GM21528 (cell line): ENCODE data around the gene STRBP.
"Not testable (repeated sequence)": the region's sequence is repeated elsewhere in the genome, so short reads cannot be mapped to it uniquely, and the experiment has no call there.

ENCODE experiments used
- ATAC-seq: cut with Tn5 transposase; IDR thresholded peaks from one replicate; pipeline ENCODE4 v1.9.1; 2021; ENCODE audit warnings: mild to moderate bottlenecking, moderate library complexity; ENCODE audit not compliant: unreplicated experiment, low FRiP score

STRBP gene

DNA sequence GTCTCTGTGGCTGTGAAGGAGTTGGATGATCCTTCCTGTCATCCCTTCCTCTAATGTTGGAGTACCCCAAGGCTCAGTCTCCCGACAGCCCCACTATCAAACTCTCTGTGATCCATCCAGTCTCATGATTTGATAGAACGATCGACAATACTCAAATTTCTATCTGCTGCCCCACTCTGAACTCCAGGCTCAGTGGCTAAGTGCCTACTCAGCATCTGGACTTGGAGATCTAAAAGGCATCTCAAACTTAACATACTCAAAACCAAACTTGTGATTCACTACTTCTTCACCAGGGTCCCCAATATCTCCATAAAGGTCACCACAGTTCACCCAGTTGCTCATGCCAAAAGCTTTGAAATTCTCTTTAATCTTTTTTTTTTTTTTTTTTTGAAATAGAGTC lies 15.1 kb upstream of the STRBP start:
- ATAC-seq = no peak

DNA sequence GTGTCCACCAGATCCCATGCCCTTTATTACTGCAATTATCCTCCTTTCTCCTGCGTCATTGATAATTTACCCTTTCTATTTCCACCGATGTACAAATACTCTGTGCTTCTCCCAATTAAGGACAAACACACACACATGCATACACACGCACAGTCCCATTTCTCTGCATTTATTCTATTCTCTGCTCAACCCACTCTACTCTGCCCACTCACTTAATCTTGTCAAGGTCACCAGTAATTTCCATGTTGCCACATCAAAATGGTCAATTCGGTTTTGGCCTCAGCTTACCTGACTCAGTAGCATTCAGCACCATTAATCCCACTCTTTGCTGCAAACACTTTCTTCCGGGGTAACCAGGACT lies 14.6 kb upstream of the STRBP start:
- no peak for ATAC-seq

DNA sequence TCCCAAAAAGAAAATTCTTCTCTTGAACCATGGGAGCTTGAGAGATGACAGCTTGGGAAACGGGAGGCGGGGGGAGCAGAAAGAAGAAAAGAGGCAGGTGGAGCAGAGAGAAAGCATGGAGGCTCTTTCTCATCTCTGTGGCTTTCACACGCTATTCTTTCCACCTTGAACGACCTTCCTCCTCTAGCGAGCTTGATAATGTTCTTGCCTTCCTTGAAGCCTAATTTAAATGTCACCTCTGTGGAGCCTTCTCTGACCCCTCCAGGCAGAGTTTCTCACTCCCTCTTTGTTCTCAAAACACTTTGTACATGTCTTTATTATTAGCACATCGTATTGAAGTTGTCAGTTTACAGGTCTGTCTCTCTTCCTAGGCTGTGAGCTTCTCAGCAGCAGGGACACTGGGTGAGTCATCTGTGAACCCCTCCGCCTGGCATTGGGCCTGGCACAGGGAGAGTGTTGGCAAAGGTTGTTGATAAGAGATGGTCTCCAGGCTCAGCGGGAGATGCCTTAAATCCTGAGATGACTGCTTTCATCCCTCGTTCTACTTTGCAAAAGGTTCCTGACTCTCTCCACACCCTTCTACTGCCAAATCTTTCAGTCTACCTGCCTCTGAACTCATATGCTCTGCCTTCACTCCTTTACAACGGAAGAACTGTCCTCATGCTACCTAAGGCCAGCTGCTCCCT lies 14.1 kb upstream of the STRBP start:
- ATAC-seq = no peak

DNA sequence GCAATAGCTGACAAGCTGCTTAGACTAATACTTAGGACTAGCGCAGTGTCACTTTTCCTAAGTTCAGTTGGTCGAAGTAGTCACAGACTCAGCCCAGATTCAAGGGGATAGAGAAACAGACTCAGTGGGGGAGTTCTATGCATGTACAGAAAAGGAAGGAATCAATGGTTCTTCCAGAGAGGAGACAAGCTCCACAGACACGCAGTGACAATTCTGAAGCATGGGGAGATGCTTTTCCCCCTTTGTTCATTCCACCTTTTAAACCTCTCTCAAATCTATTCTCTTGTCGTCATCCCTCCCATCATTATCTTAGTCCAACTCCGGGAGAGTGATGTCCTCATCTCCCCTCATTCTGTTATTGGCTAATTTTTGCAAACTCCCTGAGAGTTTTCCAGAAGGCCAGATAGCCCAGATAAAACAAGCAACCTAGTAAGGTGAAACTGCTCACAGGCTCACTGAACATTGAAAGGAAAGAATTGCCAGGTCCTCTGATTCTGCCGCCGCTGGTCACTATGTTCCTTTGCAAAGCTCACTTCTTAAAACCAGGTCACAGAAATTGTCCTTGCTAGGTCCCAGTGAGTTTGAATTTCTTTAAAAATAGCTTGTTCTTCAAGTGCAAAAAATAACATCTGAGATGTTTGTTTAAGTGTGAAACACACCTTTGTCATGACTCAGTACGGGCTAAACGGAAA lies 13.4 kb upstream of the STRBP start:
- no peak for ATAC-seq

DNA sequence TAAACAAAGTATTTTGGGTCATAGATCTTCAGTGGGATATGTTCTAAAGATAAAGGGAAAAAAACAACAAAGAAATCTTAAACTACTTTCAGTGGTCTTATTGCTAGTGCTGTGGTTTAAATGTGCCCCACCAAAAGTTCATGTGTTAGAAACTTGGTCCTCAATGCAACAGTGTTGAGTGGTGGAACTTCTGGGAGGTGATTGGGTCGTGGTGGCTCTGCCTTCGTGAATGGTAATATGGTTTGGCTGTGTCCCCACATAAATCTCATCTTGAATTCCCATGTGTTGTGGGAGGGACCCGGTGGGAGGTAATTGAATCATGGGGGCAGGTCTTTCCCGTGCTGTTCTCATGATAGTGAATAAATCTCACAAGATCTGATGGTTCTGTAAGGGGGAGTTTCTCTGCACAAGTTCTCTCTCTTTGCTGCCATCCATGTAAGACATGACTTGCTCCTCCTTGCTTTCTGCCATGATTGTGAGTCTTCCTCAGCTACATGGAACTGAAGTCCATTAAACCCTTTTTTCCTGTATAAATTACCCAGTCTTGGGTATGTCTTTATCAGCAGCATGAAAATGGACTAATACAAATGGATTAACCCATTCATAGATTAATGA lies 10.6 kb upstream of the STRBP start:
- ATAC-seq = not testable (repeated sequence)

DNA sequence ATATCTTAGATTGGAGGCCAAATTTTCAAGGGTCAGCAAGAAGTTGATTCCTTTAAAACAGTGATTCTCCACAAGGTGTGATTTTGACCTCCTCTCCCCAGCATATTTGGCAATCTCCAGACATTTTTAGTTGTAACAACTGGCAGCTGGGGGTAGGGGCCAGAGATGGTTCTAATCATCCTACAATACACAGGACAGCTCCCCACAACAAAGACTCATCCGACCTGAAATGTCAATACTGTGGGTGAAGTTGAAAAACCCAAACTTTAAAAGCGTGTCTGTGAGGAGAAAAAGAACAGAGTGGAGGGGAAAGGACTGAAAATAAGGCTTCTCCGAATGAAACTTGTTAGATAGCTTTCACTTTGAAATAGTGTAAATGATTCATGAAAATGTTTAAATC lies 10.0 kb upstream of the STRBP start:
- ATAC-seq = no peak

DNA sequence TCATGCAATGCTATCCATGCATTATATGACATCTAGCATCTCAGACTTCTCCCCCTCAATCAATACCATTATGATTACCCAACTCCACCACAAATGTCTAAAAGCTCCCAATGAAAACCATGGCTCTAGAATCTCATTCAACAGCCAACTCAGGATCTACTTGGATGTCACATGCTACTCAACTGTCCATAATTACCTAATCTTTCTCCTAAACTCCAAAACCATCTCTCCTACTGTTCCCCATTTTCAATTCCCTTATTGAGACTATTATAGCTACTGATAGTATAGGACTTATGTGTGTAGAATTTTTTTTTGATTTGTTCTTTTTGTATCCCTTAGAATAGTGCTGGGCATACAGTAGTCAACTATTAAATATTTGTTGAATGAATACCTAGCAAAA lies 8.2 kb upstream of the STRBP start:
- ATAC-seq = no peak

DNA sequence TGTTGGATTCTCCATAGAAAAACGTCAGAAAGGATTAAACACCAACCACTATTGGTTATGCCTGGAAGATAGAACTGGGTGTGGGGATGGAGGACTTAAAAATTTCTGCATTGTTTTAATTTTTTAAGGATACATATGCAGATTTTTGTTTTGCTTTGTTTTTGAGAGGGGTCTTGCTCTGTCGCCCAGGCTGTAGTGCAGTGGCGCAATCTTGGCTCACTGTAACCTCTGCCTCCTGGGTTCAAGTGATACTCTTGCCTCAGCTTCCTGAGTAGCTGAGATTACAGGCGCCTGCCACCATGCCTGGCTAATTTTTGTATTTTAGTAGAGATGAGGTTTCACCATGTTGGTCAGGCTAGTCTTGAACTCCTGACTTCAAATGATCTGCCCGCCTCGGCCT lies 2.7 kb upstream of the STRBP start:
- not testable (repeated sequence) for ATAC-seq

DNA sequence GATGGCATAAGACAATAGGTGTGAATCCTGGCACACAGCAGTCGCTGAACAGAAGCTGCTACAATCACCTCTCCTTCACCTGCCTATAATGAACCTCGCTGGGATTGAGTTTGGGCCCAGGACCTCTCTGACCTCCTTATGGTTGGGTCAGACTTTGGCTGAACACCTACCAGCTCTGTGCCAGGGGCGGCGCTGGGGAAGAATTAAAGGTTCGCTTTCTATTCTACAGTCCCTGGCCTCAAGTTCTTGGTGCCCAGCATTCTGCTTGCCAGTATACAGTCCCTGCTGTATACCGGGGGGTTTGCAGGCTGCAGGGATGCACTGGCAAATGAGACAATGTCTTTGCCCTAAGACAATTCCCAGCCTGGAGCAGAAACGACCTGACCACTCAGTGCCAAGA lies 895 bp upstream of the STRBP start:
- ATAC-seq = no peak

DNA sequence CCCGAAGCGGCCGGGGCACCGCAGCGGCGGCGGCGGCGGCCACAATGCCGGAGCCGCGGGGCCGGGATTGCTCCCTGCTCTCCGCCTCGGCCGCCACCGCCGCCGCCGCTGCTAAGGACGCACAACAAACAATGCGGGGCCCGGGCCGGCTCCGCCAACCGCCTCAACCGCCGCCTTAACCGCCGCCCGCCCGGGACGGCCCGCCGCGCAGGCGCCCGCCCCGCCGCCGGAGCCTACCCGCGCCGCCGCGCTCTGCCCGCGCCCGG lies 254 bp downstream of the STRBP start:
- ATAC-seq = no peak

DNA sequence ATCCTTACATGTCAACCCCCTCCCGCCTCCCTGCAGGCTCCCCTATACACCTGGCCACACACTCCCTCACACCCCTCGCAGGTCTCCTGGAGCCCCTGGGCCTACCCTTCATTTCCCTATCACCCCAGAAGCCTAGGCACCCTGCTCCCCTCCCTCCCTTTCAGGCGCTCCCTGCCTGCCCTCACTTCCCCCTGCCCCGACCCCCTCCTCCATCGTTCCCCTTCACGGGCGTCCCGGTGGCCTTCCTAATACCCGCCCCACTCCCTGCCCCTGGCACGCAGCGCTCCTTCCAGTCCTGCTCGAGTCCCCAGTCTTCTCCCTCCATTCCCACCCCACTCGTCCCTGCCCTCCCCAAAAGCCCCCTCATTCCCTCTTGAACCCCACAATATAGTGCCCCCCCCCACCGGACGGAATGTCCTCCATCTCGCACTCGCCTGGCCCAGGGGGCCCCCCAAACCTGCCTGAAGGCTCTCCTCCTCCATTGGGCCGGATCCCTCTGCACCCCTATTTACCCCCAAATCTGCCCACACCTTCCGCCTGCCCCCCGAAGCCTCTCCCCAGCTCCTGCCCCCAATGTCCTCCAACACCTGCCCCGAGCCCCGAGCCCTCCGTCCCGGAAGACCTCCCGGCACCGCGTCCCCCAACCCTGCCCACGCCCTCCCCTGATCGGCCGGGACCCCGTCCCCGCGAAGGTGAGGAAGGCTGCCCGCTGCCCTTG lies 746 bp downstream of the STRBP start:
- peak; percentile 0 for ATAC-seq

DNA sequence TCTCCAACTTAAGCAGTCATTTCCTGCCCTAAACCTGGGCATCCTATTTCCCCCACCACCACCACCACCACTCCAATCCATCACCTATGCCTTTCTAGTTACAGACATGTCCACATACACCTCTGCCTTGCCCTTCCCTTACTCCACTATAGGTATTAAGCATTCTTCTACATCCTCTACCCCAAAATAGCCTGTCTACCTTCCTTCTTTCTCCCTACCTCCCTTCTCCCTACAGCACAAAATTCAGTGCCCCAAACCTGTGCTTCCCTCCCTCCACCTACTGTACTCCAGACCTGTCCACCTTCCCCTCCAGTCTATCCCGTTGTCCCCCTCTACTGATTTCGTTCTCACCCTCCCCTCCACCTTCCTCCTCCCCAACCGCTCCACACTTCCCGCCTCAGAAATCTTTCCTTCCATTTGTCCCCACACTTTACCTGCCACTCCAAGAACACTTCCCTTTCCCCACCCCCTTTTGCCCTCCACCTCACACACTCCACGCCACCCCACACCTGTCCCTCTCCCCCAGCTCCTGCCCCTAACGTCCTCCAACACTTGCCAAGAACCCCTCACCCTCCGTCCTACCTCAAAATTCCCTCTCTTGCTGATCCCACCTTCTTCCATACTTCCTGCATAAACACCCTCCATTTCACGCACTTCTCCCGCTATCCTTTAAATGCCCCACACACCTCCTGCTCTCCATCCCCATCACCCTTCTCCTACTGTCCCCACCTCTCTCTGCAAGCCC lies 1.6 kb downstream of the STRBP start:
- ATAC-seq = no peak

DNA sequence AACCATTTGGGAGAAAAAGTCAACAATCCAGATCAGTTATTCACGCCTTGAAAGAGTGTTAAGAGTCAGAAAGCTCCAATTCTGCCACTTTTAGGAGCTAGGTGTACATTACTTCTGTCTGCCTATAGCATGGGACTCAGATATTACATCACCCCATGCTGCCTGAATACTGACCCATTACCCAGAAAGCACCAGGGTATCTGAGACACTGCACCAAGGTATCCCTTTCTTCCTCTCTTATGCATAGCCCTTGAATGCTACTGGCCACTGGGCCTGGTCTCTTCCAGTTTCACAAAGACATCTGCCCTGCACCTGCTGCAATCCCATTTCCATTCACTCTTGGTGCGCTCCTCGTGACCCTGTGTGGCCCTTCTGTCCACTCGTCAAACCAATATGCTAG lies 2.6 kb downstream of the STRBP start:
- ATAC-seq = no peak

DNA sequence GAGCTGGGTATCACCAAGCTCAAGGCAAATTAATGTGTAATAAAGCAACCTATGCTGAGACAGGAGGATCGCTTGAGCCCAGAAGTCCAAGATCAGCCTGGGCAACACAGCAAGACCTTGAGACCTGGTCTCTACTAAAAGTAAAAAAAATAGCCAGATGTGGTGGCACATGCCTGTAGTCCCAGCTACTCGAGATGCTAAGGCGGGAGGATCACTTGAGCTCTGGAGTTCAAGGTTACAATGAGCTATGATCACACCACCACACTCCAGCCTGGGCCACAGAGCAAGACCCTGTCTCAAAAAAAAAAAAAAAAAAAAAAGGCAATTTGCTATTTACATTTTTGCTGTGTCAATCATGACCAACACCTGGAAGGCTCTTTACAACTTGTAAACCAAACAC lies 5.2 kb downstream of the STRBP start:
- no peak for ATAC-seq

DNA sequence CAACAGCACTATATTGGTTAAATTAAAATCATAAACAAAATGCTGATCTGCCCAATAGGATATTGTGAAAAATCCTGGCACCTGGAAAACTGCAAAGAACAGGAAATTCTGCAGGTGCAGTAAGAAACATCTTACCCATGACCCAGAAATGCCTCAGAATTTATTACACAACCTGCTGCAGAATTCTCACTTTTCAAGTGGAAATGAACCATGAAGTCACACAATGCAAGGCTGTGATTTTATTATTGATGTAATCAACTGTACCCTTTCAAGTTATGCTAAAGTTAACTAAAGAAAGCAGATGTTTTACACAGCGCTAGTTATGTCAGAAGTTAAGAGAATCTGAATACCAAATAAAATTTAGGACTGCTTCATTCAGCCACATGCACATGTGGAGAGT lies 6.0 kb downstream of the STRBP start:
- ATAC-seq = no peak

DNA sequence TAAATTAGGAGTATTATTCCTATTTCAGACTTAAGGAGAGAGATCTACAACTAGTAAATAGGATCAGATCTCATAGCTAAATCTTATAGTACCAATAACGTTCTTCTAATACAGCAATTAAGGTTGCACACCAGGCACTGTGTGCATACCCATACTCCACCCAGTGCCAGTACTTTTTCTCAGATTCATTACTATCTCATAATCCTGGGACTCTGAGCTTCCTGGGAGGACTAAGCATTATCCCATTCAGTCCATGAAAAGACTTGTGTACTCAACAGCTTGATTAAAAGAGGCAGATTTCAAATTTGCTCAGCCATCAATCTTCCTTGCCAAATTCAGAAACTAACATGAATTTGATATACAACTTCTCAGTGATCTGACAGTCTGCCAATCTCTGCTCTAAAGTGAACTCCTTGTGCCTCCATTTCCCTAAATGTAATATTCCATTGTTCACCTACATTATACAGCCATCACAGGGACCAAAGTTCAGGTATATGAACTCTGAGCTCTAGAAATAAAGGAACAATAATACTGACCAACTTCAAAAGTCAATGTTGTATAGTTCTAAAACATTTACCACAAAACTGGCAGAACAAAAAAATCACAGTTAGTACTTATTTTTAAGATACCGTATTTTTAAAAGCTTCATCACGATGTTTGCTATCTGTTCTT lies 7.2 kb downstream of the STRBP start:
- no peak for ATAC-seq

DNA sequence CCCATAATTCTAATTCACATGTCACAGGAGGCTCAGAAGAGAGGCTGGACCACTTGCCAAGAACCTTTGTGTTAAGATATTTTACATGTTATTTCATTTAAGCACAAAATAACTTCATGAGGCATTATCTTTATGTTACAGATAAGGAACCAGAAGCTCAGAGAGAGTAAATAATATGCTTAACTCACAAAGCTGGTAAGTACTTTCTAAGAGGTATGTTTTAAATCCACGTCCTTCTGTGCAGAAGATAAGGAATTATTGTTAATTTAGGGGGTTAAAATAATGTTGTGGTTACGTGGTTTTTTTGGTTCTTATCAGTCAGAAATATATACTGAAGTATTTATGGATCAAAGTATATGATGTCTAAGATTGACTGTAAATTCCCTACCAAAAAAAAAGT lies 8.0 kb downstream of the STRBP start:
- no peak for ATAC-seq

DNA sequence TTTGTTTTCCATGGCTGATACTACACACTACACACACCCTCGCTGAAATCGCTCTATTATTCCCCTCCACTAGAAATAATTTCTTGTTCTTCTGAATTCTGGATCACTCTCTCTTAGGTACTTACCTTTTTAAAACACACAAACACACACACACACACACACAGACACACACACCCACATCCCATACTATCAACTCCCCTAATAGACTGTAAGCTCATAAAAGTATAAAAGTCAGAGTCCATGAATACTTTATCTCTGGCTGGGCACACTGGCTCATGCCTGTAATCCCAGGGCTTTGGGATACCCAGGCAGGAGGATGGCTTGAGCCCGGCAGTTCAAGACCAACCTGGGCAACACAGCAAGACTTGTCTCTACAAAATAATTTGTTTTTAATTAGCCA lies 11.1 kb downstream of the STRBP start:
- ATAC-seq = no peak

DNA sequence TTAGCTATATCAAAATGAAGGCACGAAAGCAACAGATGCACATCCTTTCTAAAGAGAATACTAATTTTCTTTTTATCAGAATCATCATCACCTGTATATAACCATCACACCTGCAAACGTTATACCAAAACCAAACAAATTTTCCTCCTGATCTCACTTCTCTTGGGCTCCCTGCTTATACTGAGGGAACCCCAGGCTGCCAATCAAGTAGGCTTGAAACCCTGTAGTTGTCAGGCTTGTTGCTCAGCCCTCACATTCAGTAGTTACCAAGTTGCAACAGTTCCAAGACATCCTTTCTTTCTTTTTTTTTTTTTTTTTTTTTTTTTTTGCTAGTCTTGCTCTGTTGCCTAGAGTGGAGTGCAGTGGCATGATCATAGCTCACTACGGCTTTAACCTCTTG lies 12.7 kb downstream of the STRBP start:
- ATAC-seq = no peak

DNA sequence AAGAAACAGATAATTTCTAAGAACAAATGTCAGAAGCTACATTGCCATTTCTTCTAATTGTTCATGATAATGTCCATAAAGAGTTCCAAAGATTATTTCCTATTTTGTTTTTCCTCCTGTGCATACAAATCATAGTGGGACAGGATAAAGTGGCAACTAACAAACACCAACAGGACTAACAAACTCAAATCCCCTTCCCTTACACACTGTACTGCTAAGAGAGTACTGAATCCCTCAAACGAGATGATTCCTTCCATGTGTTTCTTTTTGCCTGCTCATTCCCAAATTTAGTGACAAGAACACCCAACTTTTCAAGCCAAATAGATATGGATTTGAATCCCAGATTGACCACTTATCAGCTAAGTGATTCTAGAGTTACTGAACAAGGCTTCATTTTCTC lies 15.2 kb downstream of the STRBP start:
- no peak for ATAC-seq

DNA sequence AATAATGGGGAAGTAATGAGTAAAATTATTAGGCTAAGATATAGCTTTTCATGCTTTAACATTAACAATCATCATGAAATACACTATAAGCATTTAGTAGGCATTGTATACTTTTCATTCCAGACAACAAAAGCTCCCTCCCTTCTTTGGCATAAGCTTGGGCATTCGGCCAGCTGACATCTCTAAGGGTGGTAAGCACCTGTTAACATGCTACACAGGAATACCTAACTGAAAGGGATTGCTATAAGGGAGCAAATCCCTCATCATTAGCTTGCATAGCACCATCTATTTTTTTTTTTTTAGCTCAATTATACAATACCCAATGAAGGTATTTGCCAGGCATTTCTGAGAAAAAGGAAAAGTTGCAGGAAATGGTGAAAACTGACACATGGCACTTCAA lies 16.6 kb downstream of the STRBP start:
- no peak for ATAC-seq
